GM18508 (cell line): Measurements from ENCODE around the gene FBLN1.
"Not testable (repeated sequence)": the region's sequence is repeated elsewhere in the genome, so short reads cannot be mapped to it uniquely, and the experiment has no call there.

Source experiments
- ATAC-seq: cut with Tn5 transposase; IDR thresholded peaks from one replicate; pipeline ENCODE4 v1.9.1; 2021; ENCODE audit warnings: moderate number of reproducible peaks; ENCODE audit not compliant: insufficient read depth, unreplicated experiment

The FBLN1 gene

GRCh38 chr22:45579806-45580725 lies 77.4 kb downstream of the FBLN1 start:
- no peak for ATAC-seq

- no peak for ATAC-seq
These were observed 78.2 kb downstream of the FBLN1 start for GRCh38 chr22:45580726-45581381.

DNA sequence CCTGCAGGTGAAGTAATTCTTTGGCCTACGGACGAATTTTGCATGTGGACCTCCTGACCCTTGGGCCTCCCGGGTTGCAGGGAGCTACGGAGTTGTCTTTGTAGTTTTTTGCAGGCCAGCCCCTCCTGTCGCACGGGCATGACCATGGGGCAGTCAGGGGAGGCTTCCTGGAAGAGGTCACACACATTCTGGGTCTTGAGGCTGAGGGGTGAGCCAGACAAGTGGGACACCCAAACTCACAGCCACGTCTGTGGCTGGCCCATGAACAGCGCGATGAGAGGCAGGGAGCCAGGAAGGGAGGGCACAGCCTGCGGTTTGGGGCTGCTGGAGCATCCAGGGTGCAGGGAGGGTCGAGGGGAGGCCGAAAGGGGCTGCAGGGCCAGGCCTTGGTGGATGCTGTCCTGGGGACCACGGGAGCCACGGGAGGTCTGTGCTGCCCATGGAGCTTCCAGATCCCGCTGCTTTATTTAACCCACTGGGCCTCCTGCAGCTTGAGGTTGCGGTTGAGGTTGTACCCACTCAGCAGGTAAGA lies 78.9 kb downstream of the FBLN1 start:
- no peak for ATAC-seq

DNA sequence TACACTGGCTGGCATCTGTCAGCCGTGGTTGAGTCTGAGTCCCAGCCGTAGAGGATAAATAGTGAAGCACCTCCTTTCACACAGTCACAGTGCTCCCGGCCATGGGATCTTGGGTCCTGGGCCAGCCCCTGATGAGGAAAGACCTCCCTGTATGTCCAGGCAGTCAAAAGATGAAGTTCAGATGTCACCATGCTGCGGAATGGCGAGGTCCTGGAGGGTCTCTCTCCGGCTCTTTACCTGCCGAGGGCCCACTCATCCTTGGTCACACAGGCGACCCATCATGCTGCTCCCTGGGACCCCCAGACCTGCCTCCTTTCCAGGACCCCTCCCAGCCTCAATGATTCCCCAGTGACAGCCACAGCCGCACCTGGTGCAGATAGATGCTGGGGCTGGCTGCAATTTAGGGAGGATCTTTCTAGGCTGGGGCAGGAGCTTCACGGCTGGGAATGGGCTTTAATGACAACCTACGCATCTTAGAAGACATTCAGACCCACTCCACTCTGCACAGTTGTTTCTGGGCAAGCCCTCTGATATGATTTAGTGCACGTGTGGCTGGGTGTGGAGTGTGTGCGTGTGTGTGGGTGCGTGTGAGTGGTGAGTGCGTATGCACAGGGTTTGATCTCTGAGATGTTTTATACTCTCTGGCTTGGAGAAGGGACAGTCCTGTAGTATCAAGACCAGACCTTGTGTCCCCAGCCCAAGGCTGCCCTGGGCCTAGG lies 79.7 kb downstream of the FBLN1 start:
- no peak for ATAC-seq

DNA sequence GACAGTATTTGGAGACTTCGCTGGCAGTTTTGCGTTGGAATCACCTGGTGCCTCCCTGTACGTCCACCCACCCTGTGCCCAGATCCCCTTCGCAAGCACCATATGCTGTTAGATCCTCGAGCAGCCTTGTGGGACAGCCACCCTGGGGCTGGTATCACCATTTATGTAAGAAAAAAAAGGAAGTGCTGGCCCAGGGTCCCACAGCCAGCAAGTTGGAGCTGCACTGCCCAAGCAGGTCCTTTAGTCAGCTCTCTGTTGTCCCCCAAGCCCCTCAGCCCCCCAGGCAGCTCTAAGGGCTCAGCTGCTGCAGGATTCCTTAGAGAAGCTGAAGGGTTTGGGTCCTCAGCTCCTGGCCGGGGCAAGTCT lies 80.3 kb downstream of the FBLN1 start:
- ATAC-seq, result no peak

DNA sequence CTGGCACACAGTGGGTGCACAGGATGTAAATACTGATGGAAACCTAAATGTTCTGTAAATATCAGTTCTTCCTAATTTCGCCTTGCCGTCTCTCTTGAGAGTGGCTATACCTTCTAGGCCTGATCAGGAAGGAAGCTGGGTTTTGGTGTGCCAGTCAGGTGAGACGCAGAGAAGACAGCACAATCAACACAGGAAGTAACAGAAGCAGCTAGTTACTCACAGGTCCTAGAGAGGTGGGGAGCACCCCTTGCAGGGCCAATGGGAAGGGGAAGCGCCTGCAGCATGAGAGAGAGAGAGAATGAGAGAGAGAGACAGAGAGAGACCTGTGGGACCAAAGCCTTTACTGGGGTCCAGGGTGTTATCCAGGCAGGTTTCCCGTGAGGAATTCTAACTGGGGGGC lies 80.8 kb downstream of the FBLN1 start:
- ATAC-seq, result no peak

- no peak for ATAC-seq
These were observed 81.5 kb downstream of the FBLN1 start for GRCh38 chr22:45584121-45584570.

GRCh38 chr22:45584621-45585436 lies 82.1 kb downstream of the FBLN1 start:
- ATAC-seq, result no peak

GRCh38 chr22:45585437-45585755 lies 82.7 kb downstream of the FBLN1 start:
- no peak for ATAC-seq

DNA sequence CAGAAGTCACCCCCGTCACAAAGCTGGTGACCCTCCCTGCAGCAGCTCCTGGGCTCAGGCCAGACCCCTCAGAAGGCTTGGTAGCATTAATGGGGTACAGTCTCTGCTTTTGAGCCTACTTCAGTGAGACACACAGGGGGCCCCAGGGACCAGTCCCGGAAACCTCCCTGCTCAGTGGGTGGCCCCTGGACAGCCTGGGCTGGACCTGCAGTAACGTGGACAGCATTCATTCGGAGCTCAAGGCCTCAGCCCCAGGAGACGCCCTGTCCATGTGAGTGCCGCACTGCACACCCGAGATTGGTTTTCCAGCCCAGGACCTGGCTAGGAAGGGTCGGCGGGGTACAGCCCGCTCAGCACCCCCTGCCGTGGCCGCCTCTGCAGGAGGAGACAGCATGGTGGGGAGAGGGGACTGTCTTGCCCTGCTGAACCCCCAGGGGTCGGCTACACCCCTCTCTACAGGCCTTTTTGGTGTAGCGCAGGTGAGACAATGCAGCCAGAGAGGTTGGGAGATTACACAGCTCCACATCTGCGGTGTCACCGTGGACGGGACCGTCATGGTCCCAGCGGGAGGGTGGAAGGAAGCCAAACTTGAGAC lies 83.4 kb downstream of the FBLN1 start:
- ATAC-seq, result no peak

DNA sequence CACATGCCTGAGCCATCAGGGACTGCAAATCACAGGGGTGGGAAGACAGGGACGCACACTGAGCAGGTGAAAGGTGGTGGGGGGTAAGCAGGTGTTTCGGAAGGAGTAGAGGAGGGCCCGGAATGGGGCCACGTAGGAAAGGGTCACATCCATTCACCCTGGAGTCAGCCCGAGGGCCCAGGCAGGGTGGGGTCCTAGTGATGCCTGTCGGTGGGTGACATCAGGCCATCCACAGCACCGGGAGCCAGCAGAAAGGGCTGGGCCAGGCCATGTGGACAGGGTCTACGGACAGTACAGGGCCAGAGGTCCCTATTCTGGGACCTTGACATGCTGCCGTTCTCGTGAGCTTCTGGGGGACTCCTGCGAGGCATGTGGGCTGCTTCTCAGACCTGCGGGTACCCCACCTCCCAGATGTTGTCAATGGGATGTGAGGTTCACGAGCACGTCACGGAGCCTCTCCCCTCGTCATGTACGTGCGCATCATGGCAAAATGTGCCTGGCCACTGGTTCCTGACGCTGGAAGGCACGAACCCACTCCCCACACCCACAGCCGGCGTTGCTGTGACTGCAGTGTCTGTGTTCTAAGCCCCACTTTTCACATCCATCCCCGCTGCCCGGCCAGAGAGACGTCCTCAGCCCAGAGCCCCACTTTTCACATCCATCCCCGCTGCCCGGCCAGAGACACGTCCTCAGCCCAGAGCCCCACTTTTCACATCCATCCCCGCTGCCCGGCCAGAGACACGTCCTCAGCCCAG lies 84.1 kb downstream of the FBLN1 start:
- ATAC-seq, result no peak

DNA sequence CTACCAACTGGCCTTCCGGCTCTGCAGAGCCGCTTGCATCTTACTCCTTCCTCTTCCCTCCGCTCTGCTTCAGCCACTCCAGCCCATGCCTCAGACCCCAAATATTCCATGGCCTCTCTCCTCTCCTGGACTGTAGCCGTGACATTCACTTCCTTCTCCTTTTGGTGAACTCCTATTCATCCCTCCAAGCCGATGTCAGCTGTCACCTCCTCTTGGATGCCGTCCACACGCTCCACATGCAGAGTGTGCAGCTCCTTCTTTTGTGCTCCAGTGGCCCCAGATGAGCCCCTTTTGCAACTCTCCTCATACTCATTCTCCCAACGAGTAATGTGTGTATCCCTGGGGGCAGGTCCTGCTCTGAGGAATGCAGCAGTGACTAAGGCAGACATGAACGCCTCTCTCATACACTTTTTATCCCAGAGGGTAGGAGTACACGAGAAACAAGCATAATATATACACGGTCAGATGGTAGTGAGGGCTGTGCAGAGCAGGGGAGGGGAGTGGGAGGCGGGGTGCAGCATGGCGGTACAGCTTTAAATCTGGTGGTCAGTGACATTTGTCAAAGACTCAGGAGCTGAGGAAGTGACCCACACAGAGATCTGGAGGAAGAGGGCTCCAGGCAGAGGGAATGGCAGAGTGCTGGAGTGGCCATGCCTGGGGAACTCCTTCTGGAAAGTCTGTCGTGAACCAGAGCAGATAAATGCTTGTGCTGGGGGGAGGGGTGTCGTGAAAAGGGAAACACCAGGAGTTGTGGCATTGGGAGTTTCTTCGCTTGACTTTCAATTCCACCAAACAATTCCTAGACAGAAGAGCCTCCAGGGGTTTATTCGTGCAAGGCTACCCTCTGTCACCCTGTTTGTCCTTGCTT lies 85.2 kb downstream of the FBLN1 start:
- no peak for ATAC-seq

DNA sequence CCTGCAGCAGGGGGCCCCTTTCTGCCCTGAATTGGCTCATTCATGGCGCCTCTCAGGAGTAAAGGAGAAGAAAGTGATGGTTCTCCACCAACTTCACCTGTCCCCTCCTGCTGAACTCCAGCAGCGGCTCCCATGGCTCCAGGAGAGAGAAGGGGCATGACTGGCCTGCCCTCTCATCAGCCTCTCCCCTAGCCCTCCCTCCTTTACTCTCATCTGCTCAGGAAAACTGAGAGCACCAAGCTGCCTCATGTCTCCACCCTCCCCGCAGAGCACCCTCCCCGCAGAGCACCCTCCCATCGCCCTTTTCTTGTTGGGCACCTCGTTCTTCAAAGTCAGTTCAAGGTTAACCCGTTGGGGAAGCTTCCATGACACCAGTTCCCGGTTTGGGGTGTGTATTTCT lies 86.9 kb downstream of the FBLN1 start:
- no peak for ATAC-seq

DNA sequence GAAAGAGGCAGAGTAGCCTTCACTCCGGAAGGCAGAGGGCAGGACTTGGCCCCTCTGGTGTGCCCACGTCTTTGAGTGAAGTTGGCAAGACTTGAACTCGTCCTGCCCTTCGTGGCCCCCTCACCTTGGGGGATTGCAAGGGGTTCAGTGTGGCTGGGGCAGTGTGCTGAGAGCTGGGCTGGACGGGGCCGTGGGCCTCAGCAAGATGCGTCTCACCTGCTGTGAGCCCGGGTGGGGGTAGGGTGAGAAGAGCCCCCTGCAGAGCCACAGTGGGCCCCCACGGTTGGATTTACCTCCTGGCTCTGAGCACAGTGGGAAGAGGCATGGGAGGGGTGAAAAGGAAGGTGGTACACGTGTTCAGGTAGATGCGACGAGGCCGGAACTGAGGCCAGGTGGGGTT lies 87.6 kb downstream of the FBLN1 start:
- no peak for ATAC-seq

- not testable (repeated sequence) for ATAC-seq
These were observed 89.0 kb downstream of the FBLN1 start for GRCh38 chr22:45591633-45592213.

- no peak for ATAC-seq
These were observed 91.6 kb downstream of the FBLN1 start for GRCh38 chr22:45594123-45594941.
